GM23248 (cell line): Measurements from ENCODE around the gene RECQL5.

Experiments used
- EZH2 ChIP-seq: fragments of 200-600 bp; sonication (generic); IDR thresholded peaks from 2 replicates; pipeline ENCODE4 v1.6.1; 2018; ENCODE audit warnings: antibody characterized with exemption, mild to moderate bottlenecking; ENCODE audit not compliant: insufficient read depth, poor library complexity, severe bottlenecking
- EZH2phosphoT487 ChIP-seq: fragments of 200-600 bp; sonication (generic); IDR thresholded peaks from 2 replicates; pipeline ENCODE4 v1.6.1; 2018; ENCODE audit warnings: antibody characterized with exemption, moderate library complexity, mild to moderate bottlenecking, low read depth; ENCODE audit not compliant: insufficient read depth

GRCh38 chr17:75612906-75613626 lies 53.9 kb downstream of the RECQL5 start:
- TF ChIP-seq EZH2phosphoT487 (no peak), EZH2 (no peak)
